IPS DF 4.7 (cell line): ENCODE measurements around the gene MTMR3.
"Not testable (repeated sequence)": the region's sequence is repeated elsewhere in the genome, so short reads cannot be mapped to it uniquely, and the experiment has no call there.

Experiments used
- DNase-seq: peaks from one replicate; pipeline ENCODE4 v3.0.0-alpha.2; 2013; ENCODE audit warnings: low spot score; ENCODE audit errors: extremely low read depth

The MTMR3 gene

DNA sequence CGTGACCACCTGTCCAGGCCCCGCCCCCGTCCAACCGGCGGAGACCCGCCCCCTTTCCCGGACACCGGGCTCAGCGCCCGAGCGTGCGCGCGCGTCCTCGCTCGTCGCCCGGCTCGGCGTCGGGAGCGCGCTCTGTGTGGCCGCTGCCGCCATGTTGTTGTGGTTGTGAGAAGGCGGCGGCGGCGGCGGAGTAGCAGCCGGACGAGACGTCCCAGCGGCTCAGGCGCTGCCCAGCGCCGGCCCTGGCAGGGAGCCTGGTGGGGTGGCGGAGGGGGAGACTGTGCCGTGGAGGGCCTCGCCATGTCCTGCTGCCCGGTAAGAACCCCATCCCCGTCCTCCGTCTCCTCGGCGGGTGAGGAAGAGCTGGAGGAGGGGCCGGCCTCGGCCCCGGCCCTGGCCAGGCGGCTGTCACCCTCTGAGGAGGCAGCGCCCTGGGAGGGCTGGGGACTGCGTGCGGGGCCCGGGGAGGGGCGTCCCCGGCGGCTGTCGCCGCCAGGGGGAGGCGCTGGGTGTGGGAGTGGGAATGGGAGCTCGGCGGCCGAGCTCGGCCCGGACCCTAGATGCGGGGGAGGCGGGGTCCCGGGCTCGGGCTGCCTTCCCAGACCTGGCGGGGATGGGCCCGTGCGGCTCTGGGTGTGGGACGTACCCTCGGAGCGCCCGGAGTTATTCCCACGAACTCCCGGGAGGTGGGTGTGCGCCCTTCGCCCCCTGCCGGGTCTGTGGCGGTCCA, at the start of gene MTMR3:
Gene MTMR3 (plus strand): TSS at position 130 of the 730 bp plus-strand sequence. CDS start 87,886 bp downstream, outside the sequence.
- no peak for DNase-seq

DNA sequence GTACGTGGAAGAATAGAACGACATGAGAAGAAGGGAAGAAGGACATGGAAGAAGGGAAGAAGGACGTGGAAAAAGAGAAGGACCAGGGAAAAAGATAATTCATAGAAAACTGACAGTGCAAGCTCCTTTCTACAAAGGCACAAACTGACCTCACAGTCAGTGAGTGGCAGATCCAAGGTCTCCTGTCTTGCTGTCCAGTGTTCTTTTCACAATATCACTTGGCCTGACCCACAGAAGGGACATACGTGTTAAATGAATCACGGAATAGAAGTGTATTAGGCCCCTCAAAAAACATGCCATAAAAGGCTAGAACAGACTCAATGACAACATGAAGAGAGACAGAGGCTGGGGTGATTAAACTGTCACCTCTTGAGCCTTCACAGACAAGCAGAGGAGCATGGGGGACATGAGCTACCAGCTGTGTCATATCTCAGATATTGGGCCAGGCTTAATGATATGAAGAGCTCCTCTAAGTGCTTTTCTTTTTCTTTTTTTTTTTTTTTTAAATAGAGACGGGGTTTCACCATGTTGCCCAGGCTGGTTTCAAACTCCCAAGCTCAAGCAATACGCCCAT, 49.5 kb upstream of the MTMR3 start:
- no peak for DNase-seq

DNA sequence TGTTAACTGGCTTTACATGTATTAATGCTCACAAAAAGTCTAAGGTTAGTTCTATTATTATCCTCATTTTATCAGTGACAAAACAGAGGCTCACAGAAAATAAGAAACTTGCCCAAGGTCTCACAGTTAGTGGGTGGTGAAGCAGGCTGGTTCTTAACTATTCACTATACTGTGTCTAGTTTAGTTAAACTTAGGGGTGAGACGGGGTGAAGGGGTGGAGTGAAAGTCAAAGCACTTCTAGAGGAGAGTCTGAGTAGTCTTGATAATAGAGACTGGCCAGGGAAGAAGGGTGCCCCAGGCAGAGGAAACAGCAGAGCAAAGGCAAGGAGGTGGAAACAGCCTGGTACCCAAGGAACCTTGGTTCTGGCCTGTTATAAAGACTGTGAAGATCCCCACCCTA, 48.9 kb upstream of the MTMR3 start:
- DNase-seq, result no peak

DNA sequence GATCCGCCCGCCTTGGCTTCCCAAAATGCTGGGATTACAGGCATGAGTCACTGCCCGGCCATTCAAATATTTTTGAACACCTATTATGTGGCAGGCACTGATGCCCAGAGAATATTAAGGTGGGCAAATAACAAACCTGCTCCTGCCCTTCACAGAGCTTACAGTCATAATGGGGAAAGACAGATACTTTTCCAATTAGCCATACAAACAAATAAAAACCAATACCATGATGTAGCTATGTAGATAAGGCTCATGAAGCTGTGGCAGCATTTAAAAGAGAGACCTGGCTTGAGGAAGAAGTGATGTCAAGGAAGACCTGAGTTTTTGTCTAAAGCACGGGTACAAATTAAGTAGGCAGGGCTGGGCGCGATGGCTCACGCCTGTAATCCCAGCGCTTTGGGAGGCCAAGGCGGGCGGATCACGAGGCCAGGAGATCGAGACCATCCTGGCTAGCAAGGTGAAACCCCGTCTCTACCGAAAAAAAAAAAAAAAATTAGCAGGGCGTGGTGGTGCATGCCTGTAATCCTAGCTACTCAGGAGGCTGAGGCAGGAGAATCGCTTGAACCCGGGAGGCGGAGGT, 46.1 kb upstream of the MTMR3 start:
- DNase-seq, result not testable (repeated sequence)

DNA sequence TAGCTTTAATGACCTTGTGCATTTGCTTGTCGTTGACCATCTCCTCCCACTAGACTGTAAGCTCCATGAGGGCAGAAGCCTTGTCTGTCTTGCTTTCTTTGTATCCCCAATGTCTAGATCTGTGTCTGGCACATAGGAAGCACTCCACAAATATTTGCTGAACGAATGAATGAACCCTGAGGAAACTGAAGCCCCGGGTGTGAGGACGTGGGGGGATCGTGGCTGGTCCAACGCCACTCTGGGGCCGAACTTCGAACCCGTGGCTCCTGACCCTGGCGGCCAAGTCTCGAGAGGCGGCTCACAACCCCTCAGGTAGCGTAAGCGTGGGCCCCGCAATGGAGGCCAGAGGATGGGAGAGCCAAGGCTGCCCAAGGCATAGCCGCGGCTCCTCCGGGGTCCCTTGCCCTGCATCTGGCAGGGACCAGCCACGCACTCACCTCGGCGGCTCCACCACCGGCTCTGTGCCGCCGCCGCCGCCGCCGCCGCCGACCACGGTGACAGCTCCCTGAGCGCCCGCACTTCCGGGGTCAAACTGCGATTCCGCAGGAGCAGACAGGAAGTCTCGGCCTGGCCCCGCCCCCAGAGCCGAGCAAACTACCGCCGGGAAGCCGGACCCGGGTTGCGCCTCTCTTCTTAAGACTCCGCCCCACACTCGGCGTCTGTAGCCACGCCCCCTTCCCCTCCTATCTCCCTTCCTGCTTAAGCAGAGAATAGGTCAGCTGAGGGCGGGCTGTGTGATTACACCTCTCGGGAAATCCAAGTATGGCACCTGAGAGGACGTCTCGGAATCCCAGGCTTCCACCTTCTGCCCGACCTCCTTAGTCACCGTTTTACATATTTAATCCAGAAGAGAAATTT, 45.0 kb upstream of the MTMR3 start, which contains the start of gene ASCC2:
Gene ASCC2 (minus strand): TSS at position 534 of the 858 bp plus-strand sequence. CDS start 5,949 bp downstream, outside the sequence.
- DNase-seq, result peak; percentile 93

DNA sequence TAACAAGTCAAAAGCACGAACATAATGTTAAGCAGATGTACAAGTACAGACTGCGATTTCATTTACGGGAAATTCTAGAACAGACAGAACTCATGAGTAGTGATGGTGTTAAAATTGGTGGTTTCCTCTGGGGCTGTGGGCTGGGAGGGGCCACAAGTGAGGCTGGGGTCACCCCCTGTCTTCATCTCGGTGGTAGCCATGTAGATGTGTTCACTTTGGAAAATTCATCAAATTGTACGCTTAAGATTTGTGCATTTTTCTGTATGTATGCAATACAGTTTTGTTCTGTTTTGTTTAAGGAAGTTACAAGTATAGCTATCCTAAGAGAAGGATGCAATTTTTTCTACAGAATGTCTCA, 44.4 kb upstream of the MTMR3 start:
- no peak for DNase-seq

DNA sequence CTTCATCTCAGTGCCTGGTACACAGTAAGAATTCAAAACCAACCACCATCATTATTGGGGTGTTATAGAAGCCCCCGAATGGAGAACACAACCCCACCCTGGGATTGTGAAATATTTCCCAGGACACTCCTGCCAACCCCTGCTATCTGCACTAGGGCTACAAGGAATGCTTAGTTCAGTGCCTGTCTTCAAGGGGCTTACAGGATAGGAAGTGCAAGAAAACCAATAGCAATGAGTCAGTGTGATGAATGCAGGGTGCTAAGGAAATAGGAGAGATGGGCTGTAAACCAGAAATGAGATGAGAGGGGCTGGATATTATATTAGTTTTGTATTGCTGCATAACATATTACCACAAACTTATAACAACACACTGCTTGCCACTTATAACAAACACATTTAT, 43.9 kb upstream of the MTMR3 start:
- DNase-seq, result no peak

DNA sequence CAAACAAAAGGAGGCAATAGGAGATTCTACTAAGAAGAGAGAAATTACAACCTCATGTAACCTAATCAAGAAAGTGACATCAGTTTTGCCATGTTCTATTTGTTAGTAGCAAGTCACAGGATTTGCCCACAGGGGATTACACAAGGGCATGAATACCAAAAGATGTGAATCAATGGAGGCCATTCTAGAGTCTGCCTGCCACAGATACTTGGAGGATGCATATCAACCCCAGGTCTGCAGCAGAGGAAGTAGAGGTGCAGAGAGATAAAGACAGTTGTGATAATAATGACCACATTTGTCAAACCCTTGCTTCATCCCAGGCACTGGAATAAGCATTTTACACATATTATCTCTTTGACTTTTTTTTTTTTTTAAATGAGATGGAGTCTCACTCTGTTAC, 42.5 kb upstream of the MTMR3 start:
- no peak for DNase-seq

DNA sequence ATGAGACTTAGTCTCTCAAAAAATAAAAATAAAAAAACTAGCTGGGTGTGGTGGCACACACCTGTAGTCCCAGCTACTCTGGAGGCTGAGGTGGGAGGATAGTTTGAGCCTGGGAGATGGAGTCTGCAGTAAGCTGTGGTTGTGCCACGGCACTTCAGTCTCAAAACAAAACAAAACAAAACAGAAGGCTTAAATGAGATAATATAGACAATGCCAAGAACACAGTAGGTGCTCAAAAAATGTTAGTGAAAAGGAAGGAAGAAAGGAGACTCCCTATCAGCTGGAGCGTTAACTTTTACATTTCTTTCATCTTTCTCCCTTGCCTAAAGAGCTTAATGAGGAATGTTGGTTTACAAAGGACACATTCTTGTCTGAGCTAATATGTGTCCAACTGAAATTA, 40.8 kb upstream of the MTMR3 start:
- DNase-seq, result no peak

DNA sequence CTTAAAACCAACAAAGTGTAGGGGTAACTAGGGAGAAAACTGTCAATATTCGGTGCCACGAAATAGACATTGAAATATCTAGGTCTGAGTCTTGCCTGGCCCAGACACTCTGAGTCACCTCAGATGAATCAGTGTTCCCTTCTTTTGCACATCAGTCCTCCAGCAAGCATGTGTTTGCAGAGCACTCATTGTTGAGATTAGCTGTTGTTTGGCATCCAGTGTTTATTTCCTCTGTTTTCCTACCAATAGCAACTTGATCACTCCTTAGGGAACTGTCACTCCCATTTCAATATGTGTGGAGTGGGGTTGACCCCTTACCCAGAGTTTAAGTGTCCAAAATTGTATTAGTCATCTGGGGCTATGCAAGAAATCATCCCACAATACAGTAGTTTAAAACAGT, 40.2 kb upstream of the MTMR3 start:
- DNase-seq, result no peak

DNA sequence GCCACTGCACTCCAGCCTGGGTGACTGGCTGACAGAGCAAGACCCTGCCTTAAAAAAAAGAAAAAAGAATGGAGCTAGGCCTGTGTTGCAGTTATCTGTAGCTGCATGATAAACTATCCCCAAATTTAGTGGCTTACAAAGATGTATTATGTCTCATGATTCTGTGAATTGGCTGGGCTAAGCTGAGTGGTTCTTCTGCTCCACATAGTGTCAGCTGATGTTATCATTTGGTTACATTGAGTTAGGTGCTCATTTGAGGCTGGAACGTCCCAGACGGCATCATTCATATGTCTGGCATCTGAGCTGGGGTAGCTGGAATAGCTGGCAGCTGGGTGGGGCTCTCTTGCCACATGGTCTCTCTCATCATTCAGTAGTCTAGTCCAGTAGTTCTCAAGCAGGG, 36.7 kb upstream of the MTMR3 start:
- no peak for DNase-seq

DNA sequence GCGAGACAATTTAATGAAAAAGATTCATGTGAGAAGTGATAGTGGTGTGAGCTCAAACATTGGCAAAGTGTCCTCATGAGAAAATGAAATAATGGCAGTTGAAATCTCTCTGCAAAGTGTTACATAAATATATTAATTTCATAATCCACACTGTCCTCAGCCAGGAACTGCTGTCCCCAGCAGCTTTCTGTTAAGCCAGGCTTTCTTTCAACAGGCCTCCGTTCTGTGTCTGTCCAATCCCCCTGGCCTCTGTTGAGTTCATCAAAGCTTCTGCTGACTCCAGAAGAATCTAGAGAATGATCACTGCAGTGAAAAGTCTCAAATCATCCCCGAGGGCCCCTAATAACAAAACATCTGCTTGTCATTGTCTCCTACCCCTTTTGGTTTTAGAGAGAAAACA, 34.9 kb upstream of the MTMR3 start:
- DNase-seq, result no peak

DNA sequence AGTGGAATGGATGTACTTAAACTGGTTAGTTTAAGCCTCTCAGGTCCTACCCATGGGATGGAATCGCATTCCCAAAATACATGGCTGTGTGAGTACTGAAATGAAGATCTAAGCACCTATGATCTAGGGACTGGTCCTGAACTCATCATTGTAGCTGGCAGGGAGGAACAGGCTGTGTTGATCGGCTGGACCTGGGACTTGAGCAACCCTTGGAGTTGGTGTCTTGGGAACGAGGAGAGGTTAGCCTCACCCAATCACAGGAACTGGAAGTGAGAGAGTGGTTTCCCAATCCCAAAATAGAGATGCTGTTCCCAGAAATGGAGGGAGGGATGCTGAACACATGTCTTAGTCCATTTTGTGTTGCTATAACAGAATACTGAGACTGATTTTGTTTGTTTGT, 28.5 kb upstream of the MTMR3 start:
- no peak for DNase-seq

DNA sequence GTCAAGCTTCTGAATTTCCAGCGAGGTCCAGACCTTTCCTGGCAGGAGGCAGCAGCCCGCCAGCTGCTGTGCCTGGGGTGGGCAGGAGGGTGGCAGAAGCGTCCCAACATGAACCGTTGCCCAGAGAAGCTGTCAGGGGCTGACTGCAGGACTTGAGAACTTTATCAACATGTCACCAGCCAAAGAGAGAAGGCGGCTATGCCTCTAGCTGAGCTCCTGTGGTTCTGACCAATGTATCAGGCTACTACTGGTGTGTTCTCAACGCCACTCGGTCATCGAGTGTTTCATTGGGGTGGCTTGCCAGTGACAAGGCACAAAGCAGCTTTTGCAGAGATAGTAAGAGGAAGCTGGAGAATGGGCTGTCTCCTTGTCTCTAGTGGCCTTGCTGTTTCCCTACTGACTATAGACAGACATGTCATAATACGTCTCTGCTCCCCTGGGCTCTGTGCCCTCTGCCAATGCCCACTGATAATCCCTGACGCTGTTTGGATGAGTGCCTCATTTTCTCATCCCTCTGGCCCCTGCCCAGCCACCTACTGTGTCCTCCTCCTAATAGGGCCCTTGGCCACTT, 27.3 kb upstream of the MTMR3 start:
- DNase-seq, result no peak

DNA sequence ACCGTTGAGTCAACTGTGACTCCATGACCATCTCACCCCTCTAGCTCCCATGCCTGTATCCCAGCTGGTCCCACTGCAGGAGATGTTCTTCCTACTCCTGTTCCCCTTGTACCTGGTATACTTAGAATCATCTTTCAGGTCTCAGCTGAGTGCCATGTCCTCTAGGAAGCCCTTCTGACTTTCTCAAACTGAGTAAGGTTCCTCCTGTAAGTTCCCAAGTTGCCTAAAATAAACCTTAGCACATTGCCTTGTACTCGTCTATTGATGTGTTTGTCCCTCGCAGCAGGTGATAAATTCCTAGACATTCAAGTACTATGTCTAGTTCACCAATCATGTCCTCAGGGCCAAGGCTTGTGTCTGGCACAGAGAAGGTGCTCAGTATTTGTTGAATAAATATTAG, 26.5 kb upstream of the MTMR3 start:
- no peak for DNase-seq

DNA sequence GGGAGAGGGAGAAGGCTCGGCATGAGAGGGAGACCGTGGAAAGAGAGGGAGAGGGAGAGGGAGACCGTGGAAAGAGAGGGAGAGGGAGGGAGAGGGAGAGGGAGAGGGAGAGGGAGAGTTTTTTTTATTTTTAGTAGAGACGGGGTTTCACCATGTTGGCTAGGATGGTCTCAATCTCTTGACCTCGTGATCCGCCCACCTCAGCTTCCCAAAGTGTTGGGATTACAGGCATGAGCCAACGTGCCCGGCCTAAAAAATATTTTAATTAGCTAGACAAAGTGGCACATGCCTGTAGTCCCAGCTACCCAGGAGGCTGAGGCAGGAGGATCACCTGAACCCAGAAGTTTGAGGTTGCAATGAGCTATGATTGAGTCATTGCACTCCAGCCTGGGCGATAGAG, 23.9 kb upstream of the MTMR3 start:
- DNase-seq, result not testable (repeated sequence)

DNA sequence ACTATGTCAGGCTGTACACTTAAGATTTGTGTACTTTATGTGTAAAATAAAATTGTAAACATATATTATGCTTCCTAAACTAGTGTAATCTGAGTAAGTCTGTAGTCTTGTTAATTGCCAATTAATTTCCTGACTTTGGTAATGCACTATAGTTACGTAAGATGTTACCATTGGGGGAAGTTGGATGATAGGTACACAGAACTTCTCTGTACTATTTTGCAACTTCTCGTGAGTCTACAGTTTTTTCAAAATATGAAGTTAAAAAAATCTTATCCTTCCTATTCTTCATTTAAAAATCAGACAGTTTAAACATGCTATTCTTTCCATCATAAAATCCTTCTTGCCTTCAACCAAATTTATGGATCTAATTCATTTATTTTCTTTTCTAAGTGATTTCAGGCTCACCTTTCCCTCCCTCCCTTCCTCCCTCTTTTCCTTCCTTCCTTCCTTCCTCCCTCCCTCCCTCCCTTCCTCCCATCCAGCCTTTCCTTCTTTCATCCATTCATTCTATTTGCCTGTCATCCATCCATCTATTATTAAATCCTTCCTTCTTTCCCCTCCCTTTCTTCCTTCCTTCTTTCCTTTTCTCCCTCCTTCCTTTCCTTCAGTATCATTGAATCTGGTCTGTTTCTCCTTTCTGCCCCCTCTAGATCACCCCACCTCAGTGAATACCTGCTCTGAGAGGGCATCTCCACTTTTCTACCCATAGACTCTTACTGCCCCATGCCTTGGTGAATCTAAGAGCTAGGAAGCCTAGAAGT, 22.8 kb upstream of the MTMR3 start:
- no peak for DNase-seq

DNA sequence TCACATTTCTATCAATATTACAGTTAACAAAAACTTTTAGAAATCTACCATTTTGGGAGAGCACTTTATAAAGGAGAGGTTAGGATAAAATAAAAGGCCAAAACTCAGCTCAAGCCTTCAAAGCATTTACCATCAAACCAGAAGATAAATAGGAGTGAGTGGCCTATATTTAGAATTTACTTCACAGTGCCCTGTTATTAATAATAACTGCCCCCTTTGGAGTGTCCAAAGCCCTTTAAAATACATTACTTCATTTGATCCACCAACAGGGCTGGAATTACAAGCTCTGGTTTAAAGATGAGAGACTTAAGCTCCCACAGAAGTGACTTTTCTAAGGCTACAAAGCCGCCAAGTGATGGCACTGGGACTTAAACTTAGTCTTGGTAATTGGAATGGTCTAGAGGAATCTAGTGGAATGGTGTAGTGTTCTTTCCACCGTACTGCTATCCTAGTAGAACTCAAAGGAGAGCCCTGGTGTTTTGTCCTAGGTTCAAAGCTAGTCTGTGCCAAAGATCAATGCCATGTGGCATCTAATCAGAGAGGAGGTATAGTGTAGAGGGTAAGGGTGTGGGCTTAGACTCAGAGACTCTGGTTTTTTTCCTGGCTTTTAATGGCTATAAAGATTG, 21.2 kb upstream of the MTMR3 start:
- DNase-seq, result no peak

DNA sequence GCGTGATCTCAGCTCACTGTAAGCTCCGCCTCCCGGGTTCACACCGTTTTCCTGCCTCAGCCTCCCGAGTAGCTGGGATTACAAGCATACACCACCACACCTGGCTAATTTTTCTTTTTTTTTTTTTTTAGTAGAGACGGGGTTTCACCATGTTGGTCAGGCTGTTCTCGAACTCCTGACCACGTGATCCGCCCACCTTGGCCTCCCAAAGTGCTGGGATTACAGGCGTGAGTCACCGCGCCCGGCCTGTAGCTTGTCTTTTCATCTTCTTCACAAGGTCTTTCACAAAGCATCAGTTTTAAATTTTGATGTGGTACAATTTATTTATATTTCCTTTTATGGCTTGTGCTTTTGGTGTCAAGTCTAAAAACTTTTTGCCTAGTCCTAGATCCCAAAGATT, 17.4 kb upstream of the MTMR3 start:
- DNase-seq, result not testable (repeated sequence)

DNA sequence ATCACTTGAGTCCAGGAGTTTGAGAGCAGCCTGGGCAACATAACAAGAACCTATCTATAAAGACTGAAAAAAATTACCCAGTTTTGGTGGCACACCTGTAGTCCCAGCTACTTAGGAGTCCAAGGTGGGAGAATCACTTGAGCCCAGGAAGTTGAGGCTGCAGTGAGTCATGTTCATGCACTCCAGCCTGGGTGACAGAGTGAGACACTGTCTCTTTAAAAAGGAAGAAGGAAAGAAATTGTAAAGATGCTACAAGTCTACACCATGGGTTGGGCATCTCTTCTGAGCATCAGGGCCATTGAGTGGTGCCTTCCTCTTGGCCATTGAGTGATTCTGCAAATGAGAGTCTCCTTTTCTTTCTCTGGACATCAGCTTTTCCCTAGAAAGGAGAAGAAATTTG, 15.7 kb upstream of the MTMR3 start:
- no peak for DNase-seq
